Ascending aorta (tissue), 2 donors: ENCODE data around the gene ADGRG1. TPM values are rescaled to one million over a fixed set of nuclear protein-coding genes. Genes with fewer than 3 reads are reported as not detected.

ENCODE experiments used
- DNase-seq, 2 donors: peaks; one replicate each; pipeline ENCODE4 v3.0.0-alpha.2; 2019; ENCODE audit warnings: low spot score in 2 of 2
- H3K27ac ChIP-seq, 2 donors: fragments of 200-600 bp; sonication (generic); one replicate each; pipeline ENCODE4 v1.5.1; 2016 to 2017; ENCODE audit warnings: mild to moderate bottlenecking in 1 of 2
- H3K27me3 ChIP-seq: fragments of 200-600 bp; sonication (generic); one replicate; pipeline ENCODE4 v1.5.1; 2017
- H3K36me3 ChIP-seq, 2 donors: fragments of 200-600 bp; sonication (generic); one replicate each; pipeline ENCODE4 v1.5.1; 2016
- H3K4me1 ChIP-seq, 2 donors: fragments of 200-600 bp; sonication (generic); one replicate each; pipeline ENCODE4 v1.5.1; 2016 to 2017; ENCODE audit warnings: mild to moderate bottlenecking in 1 of 2
- H3K4me3 ChIP-seq, 2 donors: fragments of 200-600 bp; sonication (generic); one replicate each; pipeline ENCODE4 v1.5.1; 2016 to 2017; ENCODE audit warnings: mild to moderate bottlenecking in 1 of 2
- H3K9me3 ChIP-seq, 2 donors: fragments of 200-600 bp; sonication (generic); one replicate each; pipeline ENCODE4 v1.5.1; 2016
- intact Hi-C: fragments of 100-400 bp; cut with DNase I; formaldehyde crosslinking; loops from one replicate; pipeline ENCODE4 v1.15.1; 2023
- total RNA-seq: library from RNA; depleted of rRNA; stranded (reverse); fragments of >200 nt; gene quantifications from one replicate; pipeline ENCODE4 v1.1.0, GENCODE V29; 2016
- TF ChIP-seq, protein P1 (sequence below), 3 experiments: fragments of 200-600 bp in 2 of 3; fragments of 450-650 bp in 1 of 3; sonication (generic) in 2 of 3; IDR thresholded peaks; one replicate each; pipeline ENCODE4 v1.5.1; 2016 to 2019; ENCODE audit warnings: antibody characterized with exemption in 3 of 3, mild to moderate bottlenecking in 1 of 3, moderate library complexity in 1 of 3

ADGRG1 gene
- total RNA-seq, 1 donor from 2014 or later, result 343 TPM

DNA sequence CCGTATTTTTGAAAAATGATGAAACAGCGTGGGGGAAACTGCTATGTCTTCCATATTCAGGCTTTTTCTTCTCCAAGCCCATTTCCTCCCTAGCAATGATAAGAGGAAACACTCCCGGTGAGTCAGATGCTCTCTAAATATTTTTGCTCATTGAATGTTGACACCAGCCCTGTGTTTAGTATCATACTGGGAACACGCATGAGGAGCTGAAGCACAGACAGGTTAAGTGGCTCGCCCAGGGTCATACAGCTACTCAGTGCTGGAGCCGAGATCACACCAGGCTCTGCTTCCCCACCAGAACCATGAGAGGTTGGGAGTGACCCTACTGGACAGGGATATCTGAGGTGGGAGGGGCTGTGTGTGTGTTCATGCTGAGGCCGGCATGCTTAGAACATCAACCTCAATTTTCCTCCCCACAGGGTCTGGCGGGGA is 37.8 kb upstream of the ADGRG1 start:
- no peak overlapping the region for H3K27ac ChIP-seq
- no peaks in the 10 kb centered on the region for H3K27me3 ChIP-seq
- no peak for DNase-seq
- H3K36me3 ChIP-seq, result no peaks in the 10 kb centered on the region
- no peaks in the 10 kb centered on the region for H3K4me1 ChIP-seq
- TF ChIP-seq, protein P1, sequence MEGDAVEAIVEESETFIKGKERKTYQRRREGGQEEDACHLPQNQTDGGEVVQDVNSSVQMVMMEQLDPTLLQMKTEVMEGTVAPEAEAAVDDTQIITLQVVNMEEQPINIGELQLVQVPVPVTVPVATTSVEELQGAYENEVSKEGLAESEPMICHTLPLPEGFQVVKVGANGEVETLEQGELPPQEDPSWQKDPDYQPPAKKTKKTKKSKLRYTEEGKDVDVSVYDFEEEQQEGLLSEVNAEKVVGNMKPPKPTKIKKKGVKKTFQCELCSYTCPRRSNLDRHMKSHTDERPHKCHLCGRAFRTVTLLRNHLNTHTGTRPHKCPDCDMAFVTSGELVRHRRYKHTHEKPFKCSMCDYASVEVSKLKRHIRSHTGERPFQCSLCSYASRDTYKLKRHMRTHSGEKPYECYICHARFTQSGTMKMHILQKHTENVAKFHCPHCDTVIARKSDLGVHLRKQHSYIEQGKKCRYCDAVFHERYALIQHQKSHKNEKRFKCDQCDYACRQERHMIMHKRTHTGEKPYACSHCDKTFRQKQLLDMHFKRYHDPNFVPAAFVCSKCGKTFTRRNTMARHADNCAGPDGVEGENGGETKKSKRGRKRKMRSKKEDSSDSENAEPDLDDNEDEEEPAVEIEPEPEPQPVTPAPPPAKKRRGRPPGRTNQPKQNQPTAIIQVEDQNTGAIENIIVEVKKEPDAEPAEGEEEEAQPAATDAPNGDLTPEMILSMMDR (IDR thresholded peaks at IDR 0.05), result no peak
- H3K9me3 ChIP-seq, result no peaks in the 10 kb centered on the region
- intact Hi-C loops, result loop anchor here (5.0 kb wide), 1 partner anchor 57 kb away; no protein-coding TSS in a partner anchor
- no peak overlapping the region for H3K4me3 ChIP-seq

DNA sequence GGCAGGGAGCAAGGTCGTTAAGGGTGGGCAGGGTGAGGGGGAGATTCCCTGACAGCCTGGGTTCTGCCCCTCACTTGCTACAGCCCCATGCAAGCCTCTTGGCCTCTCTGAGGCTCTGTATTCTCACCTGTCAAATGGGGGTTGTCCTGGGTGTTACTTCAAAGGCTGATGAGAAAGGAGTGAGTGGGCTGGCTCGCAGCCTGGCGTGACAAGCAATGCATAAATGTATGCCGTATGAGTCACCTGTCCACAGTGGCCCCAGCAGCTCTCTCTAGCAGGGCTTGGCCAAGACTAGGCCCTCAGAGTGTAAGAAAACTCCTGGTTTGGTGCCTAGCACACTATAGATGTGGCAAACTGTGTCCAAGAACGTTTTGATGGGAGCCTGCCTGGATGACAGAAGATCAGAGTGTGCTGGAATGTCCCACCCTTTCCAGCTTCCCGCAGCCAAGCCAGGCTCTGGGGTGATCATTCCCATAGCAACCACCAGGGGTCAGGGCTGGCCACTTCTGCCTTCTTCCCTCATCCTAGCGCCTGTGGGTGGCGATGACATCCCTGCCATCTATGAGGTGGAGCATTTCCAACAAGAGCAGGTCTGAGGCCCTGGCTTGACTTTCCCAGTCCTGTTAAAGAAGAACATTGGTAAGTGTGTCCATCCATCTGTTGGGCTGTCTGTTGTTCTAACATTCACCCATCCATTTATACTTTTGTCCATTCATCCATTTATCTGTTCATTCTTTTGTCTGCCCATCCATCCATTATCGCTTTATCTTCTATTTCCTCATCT is 37.2 kb upstream of the ADGRG1 start:
- TF ChIP-seq, protein P1 (IDR thresholded peaks at IDR 0.05), result peak; percentile 70 to 78 (median 72)
- peak in 1 of 2 donors; percentile 81 for DNase-seq
- no peaks in the 10 kb centered on the region for H3K9me3 ChIP-seq
- no peak overlapping the region for H3K4me3 ChIP-seq
- H3K36me3 ChIP-seq, result no peaks in the 10 kb centered on the region
- H3K4me1 ChIP-seq, result no peaks in the 10 kb centered on the region
- H3K27me3 ChIP-seq, result no peaks in the 10 kb centered on the region
- H3K27ac ChIP-seq, result no peak overlapping the region
- intact Hi-C loops, result loop anchor here (5.0 kb wide), 1 partner anchor 56 kb away; no protein-coding TSS in a partner anchor

DNA sequence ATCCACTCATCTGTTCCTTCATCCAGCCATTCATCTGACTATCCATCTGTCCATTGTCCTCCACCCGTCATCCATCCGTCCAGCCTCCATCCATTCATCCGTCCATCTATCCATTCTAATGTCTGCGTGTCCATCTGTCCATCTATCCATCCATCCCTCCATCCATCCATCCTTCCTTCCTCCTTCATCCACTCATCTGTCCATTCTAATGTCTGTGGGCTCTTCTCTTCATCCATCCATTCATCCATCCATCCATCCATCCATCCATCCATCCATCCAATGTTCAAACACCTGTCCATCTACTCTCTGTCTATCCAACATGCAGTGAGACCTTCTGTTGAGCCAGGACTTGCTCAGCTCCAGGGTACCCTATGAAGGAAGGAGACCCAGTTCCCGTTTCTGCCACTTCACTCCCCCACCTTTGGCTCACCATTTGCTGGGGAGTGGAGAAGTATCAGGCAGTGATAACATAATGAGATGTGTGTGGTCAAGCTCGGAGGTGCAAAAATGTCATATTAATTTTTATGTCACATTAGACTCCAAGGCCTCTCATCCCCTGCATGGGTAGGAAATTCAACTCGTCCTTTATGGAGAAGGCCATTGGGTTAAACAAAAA is 36.5 kb upstream of the ADGRG1 start:
- Histone ChIP-seq H3K9me3 (peaks cover 0 to 4% of the 10 kb centered on the region in 2 donors), H3K27me3 (no peaks in the 10 kb centered on the region), H3K27ac (no peak overlapping the region), H3K4me3 (no peak overlapping the region), H3K4me1 (no peaks in the 10 kb centered on the region), H3K36me3 (no peaks in the 10 kb centered on the region)
- no peak for DNase-seq
- TF ChIP-seq, protein P1 (IDR thresholded peaks at IDR 0.05), result no peak
- intact Hi-C loops, result loop anchor here (5.0 kb wide), 1 partner anchor 55 kb away; no protein-coding TSS in a partner anchor

DNA sequence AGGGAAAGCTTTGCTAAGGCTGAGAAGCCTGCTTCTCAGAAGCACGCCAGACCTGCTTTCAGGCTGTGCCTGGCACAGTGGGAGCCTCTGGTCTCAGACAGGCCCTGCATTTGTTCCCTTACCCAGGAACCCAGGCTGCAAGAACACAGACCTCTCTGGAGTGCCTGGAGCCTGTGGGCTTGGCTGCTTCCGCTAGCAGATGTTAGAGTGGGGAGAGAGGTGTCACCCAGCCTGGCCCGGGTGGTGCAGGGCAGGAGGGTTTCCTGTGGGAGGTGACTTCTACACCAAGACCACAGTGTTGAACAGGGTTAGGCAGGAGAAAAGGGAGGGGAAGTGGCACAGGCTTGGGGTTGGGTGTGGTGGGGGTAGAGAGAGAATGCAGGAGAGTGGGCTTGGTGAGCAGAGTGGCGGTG is 35.8 kb upstream of the ADGRG1 start:
- Histone ChIP-seq H3K27me3 (no peaks in the 10 kb centered on the region), H3K4me3 (no peak overlapping the region), H3K9me3 (peaks cover 0 to 6% of the 10 kb centered on the region in 2 donors), H3K27ac (no peak overlapping the region), H3K36me3 (no peaks in the 10 kb centered on the region), H3K4me1 (no peaks in the 10 kb centered on the region)
- TF ChIP-seq, protein P1 (IDR thresholded peaks at IDR 0.05), result no peak
- DNase-seq, result no peak
- intact Hi-C loops, result loop anchor here (5.0 kb wide), 1 partner anchor 55 kb away; no protein-coding TSS in a partner anchor

DNA sequence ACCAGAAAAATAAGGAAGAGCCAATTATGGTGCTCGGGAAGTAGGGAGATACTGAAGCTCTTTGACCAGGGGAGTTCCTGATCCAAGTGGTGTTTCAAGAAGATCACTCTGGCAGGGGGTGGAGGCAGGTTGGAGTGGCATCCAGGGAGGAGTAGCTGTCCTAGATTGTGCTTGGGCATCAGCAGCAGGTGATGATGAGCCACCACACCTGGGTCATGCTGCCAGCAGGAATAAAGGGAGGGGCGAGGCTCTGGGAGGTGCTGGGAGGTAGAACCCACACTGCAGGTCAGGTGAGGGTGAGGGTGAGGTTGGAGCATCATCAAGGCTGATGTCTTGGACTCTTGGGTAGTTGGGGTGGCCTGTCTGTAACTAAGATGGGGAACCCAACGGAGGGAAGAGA is 35.4 kb upstream of the ADGRG1 start:
- no peaks in the 10 kb centered on the region for H3K4me1 ChIP-seq
- H3K4me3 ChIP-seq, result no peak overlapping the region
- peaks cover 0 to 6% of the 10 kb centered on the region in 2 donors for H3K9me3 ChIP-seq
- peak in 1 of 2 donors; percentile 38 for DNase-seq
- no peaks in the 10 kb centered on the region for H3K36me3 ChIP-seq
- intact Hi-C loops, result loop anchor here (5.0 kb wide), 1 partner anchor 54 kb away; no protein-coding TSS in a partner anchor
- H3K27me3 ChIP-seq, result no peaks in the 10 kb centered on the region
- TF ChIP-seq, protein P1 (IDR thresholded peaks at IDR 0.05), result no peak
- H3K27ac ChIP-seq, result no peak overlapping the region
